Gastrocnemius medialis (tissue), 4 donors: ENCODE measurements around the gene ARHGEF7. TPM values are rescaled to one million over a fixed set of nuclear protein-coding genes. Genes with fewer than 3 reads are reported as not detected.
"Not testable (repeated sequence)": the region's sequence is repeated elsewhere in the genome, so short reads cannot be mapped to it uniquely, and the experiment has no call there.

Source experiments
- ATAC-seq, 2 donors: fragments of 150-250 bp; one replicate each; pipeline ENCODE4 v1.9.1; 2016
- DNase-seq, 2 donors: peaks; one replicate each; pipeline ENCODE4 v3.0.0-alpha.2; 2019
- H3K27ac ChIP-seq, 4 donors: fragments of 200-600 bp; sonication (generic); 1 replicate in 1 of 4; 2 replicates in 3 of 4; pipeline ENCODE4 v1.5.1; 2016 to 2018; ENCODE audit warnings: mild to moderate bottlenecking in 2 of 4, moderate library complexity in 1 of 4
- H3K27me3 ChIP-seq, 3 donors: fragments of 200-600 bp; sonication (generic) in 2 of 3; 1 replicate in 1 of 3; 2 replicates in 2 of 3; pipeline versions ENCODE4 v1.5.1 to v1.6.0; 2016 to 2019; ENCODE audit warnings: mild to moderate bottlenecking in 1 of 3, moderate library complexity in 1 of 3
- H3K36me3 ChIP-seq, 2 donors: fragments of 200-600 bp; sonication (generic) in 1 of 2; one replicate each; pipeline ENCODE4 v1.5.1; 2017 to 2018
- H3K4me1 ChIP-seq, 2 donors: fragments of 200-600 bp; sonication (generic) in 1 of 2; one replicate each; pipeline ENCODE4 v1.5.1; 2016 to 2017; ENCODE audit warnings: mild to moderate bottlenecking in 2 of 2
- H3K4me3 ChIP-seq, 4 donors: fragments of 200-600 bp; sonication (generic) in 3 of 4; 1 replicate in 1 of 4; 2 replicates in 3 of 4; pipeline ENCODE4 v1.5.1; 2016 to 2019; ENCODE audit warnings: mild to moderate bottlenecking in 2 of 4
- H3K9me3 ChIP-seq, 3 donors: fragments of 200-600 bp; sonication (generic) in 2 of 3; 1 replicate in 1 of 3; 2 replicates in 2 of 3; pipeline ENCODE4 v1.5.1; 2016 to 2019
- POLR2A ChIP-seq, 2 donors: fragments of 450-650 bp; IDR thresholded peaks; one replicate each; pipeline ENCODE4 v1.6.1; 2017; ENCODE audit warnings: antibody characterized with exemption in 2 of 2, mild to moderate bottlenecking in 2 of 2, moderate library complexity in 2 of 2
- in situ Hi-C, 4 donors: fragments of 200-750 bp; cut with MboI; loops; one replicate each; pipeline versions ENCODE4 v1.15.0 to v1.8.0; 2017; ENCODE audit warnings: low sequenced_read_pairs in 4 of 4
- intact Hi-C: fragments of 100-400 bp; cut with DNase I; formaldehyde crosslinking; loops from one replicate; pipeline ENCODE4 v1.15.1; 2023; ENCODE audit warnings: low total_unique reads
- total RNA-seq, 4 donors: library from RNA; depleted of rRNA; stranded (reverse); fragments of >200 nt; gene quantifications; one replicate each; pipeline versions ENCODE4 v1.1.0 to v1.2.3, GENCODE V29; 2016
- TF ChIP-seq, protein P1 (sequence below), 5 experiments: fragments of 450-650 bp in 3 of 5; fragments of 200-600 bp in 2 of 5; sonication (generic) in 2 of 5; IDR thresholded peaks in 4 of 5; conservative IDR thresholded peaks in 1 of 5; 1 replicate in 4 of 5; 2 replicates in 1 of 5; pipeline ENCODE4 v1.5.1; 2016 to 2019; ENCODE audit warnings: antibody characterized with exemption in 5 of 5, mild to moderate bottlenecking in 3 of 5, moderate library complexity in 3 of 5

Gene ARHGEF7
- total RNA-seq, 4 donors from 2014 or later, result 24.5 to 56.9 (median 31.3) TPM

DNA sequence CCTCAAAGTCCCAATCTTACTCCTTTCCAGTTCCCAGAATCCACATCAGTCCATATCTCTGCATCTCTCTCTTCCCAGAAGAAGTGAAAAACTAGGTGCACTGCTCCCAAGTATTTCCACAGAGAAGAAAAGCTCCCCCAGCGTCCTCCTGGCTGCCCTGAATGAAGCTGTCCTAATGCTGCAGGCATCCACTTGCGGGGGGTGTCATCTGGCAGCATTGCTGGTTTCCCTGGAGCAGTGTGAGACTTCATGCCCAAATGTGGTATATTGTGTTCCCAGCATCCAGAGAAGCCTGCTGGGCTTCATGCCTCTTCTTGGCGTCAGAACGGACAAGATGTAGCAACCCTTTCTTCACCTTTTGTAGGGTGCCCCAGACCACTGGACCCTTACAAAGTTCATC is 32.9 kb upstream of the ARHGEF7 start:
- TF ChIP-seq, protein P1, sequence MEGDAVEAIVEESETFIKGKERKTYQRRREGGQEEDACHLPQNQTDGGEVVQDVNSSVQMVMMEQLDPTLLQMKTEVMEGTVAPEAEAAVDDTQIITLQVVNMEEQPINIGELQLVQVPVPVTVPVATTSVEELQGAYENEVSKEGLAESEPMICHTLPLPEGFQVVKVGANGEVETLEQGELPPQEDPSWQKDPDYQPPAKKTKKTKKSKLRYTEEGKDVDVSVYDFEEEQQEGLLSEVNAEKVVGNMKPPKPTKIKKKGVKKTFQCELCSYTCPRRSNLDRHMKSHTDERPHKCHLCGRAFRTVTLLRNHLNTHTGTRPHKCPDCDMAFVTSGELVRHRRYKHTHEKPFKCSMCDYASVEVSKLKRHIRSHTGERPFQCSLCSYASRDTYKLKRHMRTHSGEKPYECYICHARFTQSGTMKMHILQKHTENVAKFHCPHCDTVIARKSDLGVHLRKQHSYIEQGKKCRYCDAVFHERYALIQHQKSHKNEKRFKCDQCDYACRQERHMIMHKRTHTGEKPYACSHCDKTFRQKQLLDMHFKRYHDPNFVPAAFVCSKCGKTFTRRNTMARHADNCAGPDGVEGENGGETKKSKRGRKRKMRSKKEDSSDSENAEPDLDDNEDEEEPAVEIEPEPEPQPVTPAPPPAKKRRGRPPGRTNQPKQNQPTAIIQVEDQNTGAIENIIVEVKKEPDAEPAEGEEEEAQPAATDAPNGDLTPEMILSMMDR (IDR thresholded peaks at IDR 0.05 in 4 of 5, conservative IDR thresholded peaks at IDR 0.05 in 1 of 5), result no peak
- TF ChIP-seq POLR2A (IDR thresholded peaks at IDR 0.05), result no peak
- Histone ChIP-seq H3K36me3 (no peaks in the 10 kb centered on the region), H3K9me3 (no peaks in the 10 kb centered on the region), H3K4me3 (no peak overlapping the region), H3K27ac (no peak overlapping the region), H3K4me1 (no peaks in the 10 kb centered on the region), H3K27me3 (no peaks in the 10 kb centered on the region)
- DNase-seq (no peak), ATAC-seq (no peak)
- intact Hi-C loops (loop anchor here (10.0 kb wide), 1 partner anchor 1863 kb away; no protein-coding TSS in a partner anchor), in situ Hi-C loops (no loop called here)

DNA sequence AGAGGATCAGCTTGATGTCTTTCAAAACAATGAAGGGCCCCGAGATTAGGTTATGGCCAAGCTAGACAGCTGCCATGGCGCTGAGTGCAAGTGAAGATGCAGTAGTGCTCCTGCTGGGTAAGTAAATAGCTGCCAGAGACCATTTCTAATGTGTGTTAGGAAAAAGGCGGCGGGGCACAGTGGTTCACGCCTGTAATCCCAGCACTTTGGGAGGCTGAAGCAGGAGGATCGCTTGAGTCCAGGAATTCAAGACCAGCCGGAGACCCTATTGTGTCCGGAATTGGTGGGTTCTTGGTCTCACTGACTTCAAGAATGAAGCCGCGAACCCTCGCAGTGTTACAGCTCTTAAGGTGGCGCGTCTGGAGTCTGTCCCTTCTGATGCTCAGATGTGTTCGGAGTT is 32.3 kb upstream of the ARHGEF7 start:
- intact Hi-C loops, result loop anchor here (10.0 kb wide), 1 partner anchor 1862 kb away; no protein-coding TSS in a partner anchor
- in situ Hi-C loops, result not testable (repeated sequence)

DNA sequence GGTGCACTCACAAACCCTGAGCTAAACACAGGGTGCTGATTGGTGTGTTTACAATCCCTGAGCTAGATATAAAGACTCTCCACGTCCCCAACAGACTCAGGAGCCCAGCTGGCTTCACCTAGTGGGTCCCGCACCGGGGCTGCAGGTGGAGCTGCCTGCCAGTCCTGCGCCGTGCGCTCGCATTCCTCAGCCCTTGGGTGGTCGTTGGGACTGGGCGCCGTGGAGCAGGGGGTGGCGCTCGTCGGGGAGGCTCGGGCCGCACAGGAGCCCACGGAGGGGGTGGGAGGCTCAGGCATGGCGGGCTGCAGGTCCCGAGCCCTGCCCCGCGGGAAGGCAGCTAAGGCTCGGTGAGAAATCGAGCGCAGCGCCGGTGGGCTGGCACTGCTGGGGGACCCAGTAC is 31.4 kb upstream of the ARHGEF7 start:
- DNase-seq, H3K27me3 ChIP-seq, ATAC-seq, H3K9me3 ChIP-seq, H3K27ac ChIP-seq, in situ Hi-C loops, H3K36me3 ChIP-seq, H3K4me3 ChIP-seq, H3K4me1 ChIP-seq: not testable (repeated sequence)
- intact Hi-C loops, result loop anchor here (10.0 kb wide), 1 partner anchor 1861 kb away; no protein-coding TSS in a partner anchor

More for the DNA sequence above, 32.3 kb upstream of the ARHGEF7 start:
- H3K27me3 ChIP-seq, H3K27ac ChIP-seq, H3K4me3 ChIP-seq, ATAC-seq, H3K36me3 ChIP-seq, DNase-seq, H3K9me3 ChIP-seq, H3K4me1 ChIP-seq: not testable (repeated sequence)

DNA sequence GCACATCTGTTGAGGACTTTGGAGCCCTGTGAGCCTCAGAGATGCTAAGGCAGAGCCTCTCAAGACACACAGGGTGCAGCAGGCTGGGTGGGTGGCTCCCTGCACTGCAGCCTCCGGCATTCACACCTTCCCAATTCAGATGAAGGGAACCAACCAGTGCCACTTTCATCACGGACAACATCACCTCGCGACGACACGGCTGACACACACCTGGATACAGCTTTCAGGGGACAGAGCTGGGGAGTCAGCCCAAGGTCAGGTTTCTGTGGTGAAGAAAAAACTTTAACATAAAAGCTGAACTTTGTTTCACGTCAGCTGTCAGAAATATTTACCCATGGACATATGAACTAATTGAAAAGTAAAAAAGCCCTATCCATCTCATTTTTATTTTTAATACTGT is 24.9 kb upstream of the ARHGEF7 start:
- H3K4me1 ChIP-seq, result peaks cover 5 to 8% of the 10 kb centered on the region in 2 donors
- no peaks in the 10 kb centered on the region for H3K36me3 ChIP-seq
- DNase-seq (no peak), ATAC-seq (no peak)
- no peak overlapping the region for H3K4me3 ChIP-seq
- H3K27ac ChIP-seq, result no peak overlapping the region
- H3K27me3 ChIP-seq, result no peaks in the 10 kb centered on the region
- TF ChIP-seq, protein P1 (IDR thresholded peaks at IDR 0.05 in 4 of 5, conservative IDR thresholded peaks at IDR 0.05 in 1 of 5), result no peak
- no peak for TF ChIP-seq POLR2A (IDR thresholded peaks at IDR 0.05)
- H3K9me3 ChIP-seq, result no peaks in the 10 kb centered on the region
- in situ Hi-C loops (no loop called here), intact Hi-C loops (no loop called here)

DNA sequence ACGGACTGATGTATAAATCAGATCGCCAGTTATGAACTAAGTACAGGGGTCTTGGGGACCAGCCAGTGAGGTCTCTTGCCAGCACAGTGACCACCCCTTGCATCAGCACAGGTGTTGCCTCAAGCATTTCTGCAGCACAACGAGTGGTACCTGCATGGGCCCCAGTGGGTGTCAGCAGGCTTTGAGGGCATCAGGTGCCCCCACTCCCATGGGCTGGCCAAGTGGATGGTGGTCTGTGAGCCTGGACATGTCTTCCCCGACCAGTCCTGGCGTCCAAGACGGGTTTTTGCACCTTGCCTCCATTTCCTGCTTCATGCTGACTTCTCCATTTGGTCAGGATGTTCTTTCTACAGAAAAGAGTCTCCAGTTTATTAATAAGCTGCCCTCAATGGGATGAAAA is 22.4 kb upstream of the ARHGEF7 start:
- ATAC-seq, result no peak
- TF ChIP-seq POLR2A (IDR thresholded peaks at IDR 0.05), result no peak
- TF ChIP-seq, protein P1 (IDR thresholded peaks at IDR 0.05 in 4 of 5, conservative IDR thresholded peaks at IDR 0.05 in 1 of 5), result no peak
- in situ Hi-C loops (no loop called here), intact Hi-C loops (no loop called here)
- DNase-seq, result no peak
- Histone ChIP-seq H3K27me3 (no peaks in the 10 kb centered on the region), H3K4me1 (peaks cover 5 to 8% of the 10 kb centered on the region in 2 donors), H3K27ac (no peak overlapping the region), H3K4me3 (no peak overlapping the region), H3K36me3 (no peaks in the 10 kb centered on the region), H3K9me3 (no peaks in the 10 kb centered on the region)

DNA sequence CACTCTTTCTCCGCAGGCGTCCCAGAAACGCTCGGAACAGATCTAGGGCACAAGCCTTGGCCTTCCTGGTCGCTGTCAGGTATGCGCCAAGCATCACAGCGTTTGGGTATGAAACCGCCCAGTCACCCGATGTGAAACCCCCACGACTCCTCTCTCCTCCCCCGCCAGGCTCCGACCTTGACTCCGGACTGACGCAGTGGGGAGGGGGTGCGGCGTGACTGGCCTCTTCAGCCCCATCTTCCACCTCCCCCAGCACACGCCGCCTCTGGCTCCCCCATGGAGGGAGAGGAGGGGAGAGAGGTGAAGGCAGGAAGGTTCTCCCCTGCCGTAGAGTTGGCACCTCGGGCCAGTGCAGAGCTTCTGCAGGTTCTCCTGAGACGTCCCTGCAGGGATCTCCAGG is 22.0 kb upstream of the ARHGEF7 start:
- Histone ChIP-seq H3K27ac (no peak overlapping the region), H3K9me3 (no peaks in the 10 kb centered on the region), H3K4me3 (no peak overlapping the region), H3K36me3 (no peaks in the 10 kb centered on the region), H3K4me1 (peaks cover 5 to 8% of the 10 kb centered on the region in 2 donors), H3K27me3 (no peaks in the 10 kb centered on the region)
- in situ Hi-C loops, result no loop called here
- intact Hi-C loops, result no loop called here
- DNase-seq (no peak), ATAC-seq (no peak)
- TF ChIP-seq POLR2A (IDR thresholded peaks at IDR 0.05), result no peak
- TF ChIP-seq, protein P1 (IDR thresholded peaks at IDR 0.05 in 4 of 5, conservative IDR thresholded peaks at IDR 0.05 in 1 of 5), result no peak
